Caco-2 (cell line): ENCODE data around the gene YTHDC1. TPM values are rescaled to one million over a fixed set of nuclear protein-coding genes. Genes with fewer than 3 reads are reported as not detected.
A peak's percentile ranks its signal among the peaks of the same experiment; 100 is the strongest.

Experiments used
- BruUV-seq: library from RNA; stranded (reverse); fragments of 400-500 nt; replicated peaks from 2 replicates; lab custom pipeline; 2021; lab: Mats Ljungman, UMichigan
- CTCF ChIA-PET: fragments of 300-600 bp; sonication (Branson Sonifier 250); formaldehyde crosslinking; loops from one replicate; lab custom pipeline; 2022; ENCODE audit warnings: antibody characterized with exemption; lab: Charles Lee
- POLR2A ChIA-PET: fragments of 300-600 bp; sonication (Branson Sonifier 250); formaldehyde crosslinking; loops from one replicate; lab custom pipeline; 2022; ENCODE audit warnings: antibody characterized with exemption; lab: Charles Lee
- DNase-seq, 2 experiments: peaks; one replicate each; pipeline versions ENCODE4 v3.0.0 to v3.0.0-alpha.2; 2020 to 2022
- H3K27me3 ChIP-seq: replicated peaks from 2 replicates; pipeline ENCODE4 v1.6.0; 2011; ENCODE audit warnings: low read length; ENCODE audit not compliant: control insufficient read depth, insufficient read depth
- H3K36me3 ChIP-seq: 2 replicates; pipeline ENCODE4 v1.5.1; 2011; ENCODE audit warnings: low read length; ENCODE audit not compliant: control insufficient read depth, insufficient read depth
- H3K4me1 ChIP-seq: fragments of 250-450 bp; sonication (Bioruptor Pico); 2 replicates; pipeline ENCODE4 v1.5.1; 2020; ENCODE audit warnings: mild to moderate bottlenecking
- H3K4me3 ChIP-seq: 2 replicates; pipeline ENCODE4 v1.5.1; 2011; ENCODE audit warnings: low read depth, mild to moderate bottlenecking, control low read depth, low read length
- H3K9me3 ChIP-seq: fragments of 250-450 bp; sonication (Bioruptor Pico); 2 replicates; pipeline ENCODE4 v1.5.1; 2020; ENCODE audit warnings: mild to moderate bottlenecking, moderate library complexity
- H3K27ac Mint-ChIP-seq: one replicate; pipeline ENCODE4 v1.8.0; 2022; ENCODE audit warnings: mixed read lengths; ENCODE audit not compliant: unreplicated experiment
- H3K27me3 Mint-ChIP-seq: one replicate; pipeline ENCODE4 v1.8.0; 2022; ENCODE audit warnings: mixed read lengths; ENCODE audit not compliant: insufficient read depth, unreplicated experiment
- H3K36me3 Mint-ChIP-seq: one replicate; pipeline ENCODE4 v1.8.0; 2022; ENCODE audit warnings: mild to moderate bottlenecking, mixed read lengths; ENCODE audit not compliant: insufficient read depth, unreplicated experiment
- H3K4me1 Mint-ChIP-seq: one replicate; pipeline ENCODE4 v1.8.0; 2022; ENCODE audit warnings: low read depth, mixed read lengths; ENCODE audit not compliant: unreplicated experiment
- H3K4me3 Mint-ChIP-seq: one replicate; pipeline ENCODE4 v1.8.0; 2022; ENCODE audit warnings: mild to moderate bottlenecking, moderate library complexity, mixed read lengths; ENCODE audit not compliant: unreplicated experiment
- H3K9me3 Mint-ChIP-seq: one replicate; pipeline ENCODE4 v1.8.0; 2022; ENCODE audit warnings: mixed read lengths; ENCODE audit not compliant: unreplicated experiment
- CTCF ChIP-seq, 2 experiments: fragments of 200-600 bp in 1 of 2; IDR thresholded peaks; 1 replicate in 1 of 2; 2 replicates in 1 of 2; pipeline versions ENCODE4 v1.5.1 to v1.8.0; 2011 to 2022; ENCODE audit warnings: antibody characterized with exemption in 1 of 2, control low read depth in 1 of 2, inconsistent platforms in 1 of 2, low read depth in 1 of 2, low read length in 1 of 2, mild to moderate bottlenecking in 1 of 2, moderate library complexity in 1 of 2; ENCODE audit not compliant: insufficient read depth in 1 of 2, severe bottlenecking in 1 of 2, unreplicated experiment in 1 of 2
- intact Hi-C: fragments of 100-400 bp; cut with micrococcal nuclease; formaldehyde crosslinking; loops from one replicate; pipeline ENCODE4 v1.10.0; 2022; ENCODE audit not compliant: unreplicated experiment
- total RNA-seq: library from RNA; stranded (reverse); gene quantifications from 2 replicates; pipeline ENCODE4 v1.2.3, GENCODE V29; 2022

The YTHDC1 gene
- total RNA-seq, 1 experiment from 2014 or later = 101 TPM

GRCh38 chr4:68272380-68272779 lies 77.5 kb downstream of the YTHDC1 start:
- ChIA-PET POLR2A (interaction anchor here (1.2 kb wide), 1 partner anchor 78 kb away, joined by 5 read pairs; the partner anchor contains the start of gene YTHDC1), CTCF (interaction anchor here (0.7 to 2.4 kb wide), 4 partner anchors 77 to 104 kb away, joined by 3 to 32 read pairs (median 4); partner anchors contain the start of gene YTHDC1)
- H3K4me1 ChIP-seq = peaks cover 26% of the 10 kb centered on the region
- peak overlapping the region; percentile 94 for H3K27ac Mint-ChIP-seq
- no peaks in the 10 kb centered on the region for H3K27me3 Mint-ChIP-seq
- peaks cover 26% of the 10 kb centered on the region for H3K9me3 Mint-ChIP-seq
- no peak for TF ChIP-seq CTCF (IDR thresholded peaks at IDR 0.05; ENCODE audit: insufficient read depth in 1 of 2, low read depth in 1 of 2, low read length in 1 of 2, severe bottlenecking in 1 of 2, unreplicated experiment in 1 of 2)
- no peaks in the 10 kb centered on the region for H3K36me3 ChIP-seq
- no peaks in the 10 kb centered on the region for H3K27me3 ChIP-seq
- H3K4me1 Mint-ChIP-seq = peaks cover 5% of the 10 kb centered on the region
- H3K4me3 ChIP-seq = no peak overlapping the region
- peaks cover 11% of the 10 kb centered on the region; the same call in 1 of the 2 replicates for H3K9me3 ChIP-seq
- peaks cover 9% of the 10 kb centered on the region for H3K36me3 Mint-ChIP-seq
- intact Hi-C loops = loop anchor here (1.0 to 10.0 kb wide), 9 partner anchors 10 to 1342 kb away; no protein-coding TSS in a partner anchor
- DNase-seq = peak in 1 of 2 experiments; percentile 12
- H3K4me3 Mint-ChIP-seq = peak overlapping the region; percentile 28
- no TSS peak for BruUV-seq

GRCh38 chr4:68271851-68272357 lies 78.0 kb downstream of the YTHDC1 start:
- H3K4me3 Mint-ChIP-seq = no peak overlapping the region
- no TSS peak for BruUV-seq

More at GRCh38 chr4:68271851-68272357, 78.0 kb downstream of the YTHDC1 start:
- Histone ChIP-seq H3K4me3 (no peak overlapping the region), H3K9me3 (peaks cover 11% of the 10 kb centered on the region; the same call in 1 of the 2 replicates), H3K4me1 (peaks cover 31% of the 10 kb centered on the region), H3K36me3 (no peaks in the 10 kb centered on the region), H3K27me3 (no peaks in the 10 kb centered on the region)
- DNase-seq = peak in 1 of 2 experiments; percentile 49
- peaks cover 5% of the 10 kb centered on the region for H3K4me1 Mint-ChIP-seq
- ChIA-PET CTCF (interaction anchor here (0.7 to 2.4 kb wide), 4 partner anchors 78 to 104 kb away, joined by 3 to 32 read pairs (median 4); partner anchors contain the start of gene YTHDC1), POLR2A (no interaction called here)
- peak; percentile 50 to 75 for TF ChIP-seq CTCF (IDR thresholded peaks at IDR 0.05; ENCODE audit: insufficient read depth in 1 of 2, low read depth in 1 of 2, low read length in 1 of 2, severe bottlenecking in 1 of 2, unreplicated experiment in 1 of 2)
- H3K27ac Mint-ChIP-seq = peak overlapping the region; percentile 94
- peaks cover 26% of the 10 kb centered on the region for H3K9me3 Mint-ChIP-seq
- intact Hi-C loops = loop anchor here (1.0 to 10.0 kb wide), 9 partner anchors 10 to 1343 kb away; no protein-coding TSS in a partner anchor
- H3K27me3 Mint-ChIP-seq = no peaks in the 10 kb centered on the region
- peaks cover 9% of the 10 kb centered on the region for H3K36me3 Mint-ChIP-seq
